ENCODE measurements around the gene PGBD5.

GRCh38 chr1:230426246-230427093 is at the start of gene PGBD5:
- TF ChIP-seq POLR2AphosphoS5 (IDR thresholded peaks at IDR 0.05; ENCODE audit: borderline replicate concordance, low read depth, low read length) (no peak), EZH2 (IDR thresholded peaks at IDR 0.05) (no peak)
